Thyroid gland (tissue), 4 donors: ENCODE results near the gene ACBD6.

Experiments used
- CTCF ChIP-seq, 6 experiments: fragments of 200-600 bp in 3 of 6; fragments of 450-650 bp in 3 of 6; sonication (generic) in 3 of 6; IDR thresholded peaks; one replicate each; pipeline ENCODE4 v1.5.1; 2016 to 2019; ENCODE audit warnings: antibody characterized with exemption in 6 of 6, mild to moderate bottlenecking in 2 of 6, inconsistent platforms in 1 of 6, moderate library complexity in 1 of 6
- POLR2A ChIP-seq, 2 donors: fragments of 450-650 bp; IDR thresholded peaks; one replicate each; pipeline ENCODE4 v1.6.1; 2017; ENCODE audit warnings: antibody characterized with exemption in 2 of 2, mild to moderate bottlenecking in 2 of 2, moderate library complexity in 1 of 2

GRCh38 chr1:180424848-180425457, 77.4 kb downstream of the ACBD6 start:
- TF ChIP-seq CTCF (IDR thresholded peaks at IDR 0.05) (no peak), POLR2A (IDR thresholded peaks at IDR 0.05) (no peak)
